Anterior cingulate cortex (tissue), 58 donors: ENCODE results near the gene FAM227A.
"Not testable (repeated sequence)": the region's sequence is repeated elsewhere in the genome, so short reads cannot be mapped to it uniquely, and the experiment has no call there.

ENCODE experiments used
- DNase-seq, 58 donors: peaks; one replicate each; lab custom pipeline; 2025; lab: John Stamatoyannopoulos, UW

The FAM227A gene

DNA sequence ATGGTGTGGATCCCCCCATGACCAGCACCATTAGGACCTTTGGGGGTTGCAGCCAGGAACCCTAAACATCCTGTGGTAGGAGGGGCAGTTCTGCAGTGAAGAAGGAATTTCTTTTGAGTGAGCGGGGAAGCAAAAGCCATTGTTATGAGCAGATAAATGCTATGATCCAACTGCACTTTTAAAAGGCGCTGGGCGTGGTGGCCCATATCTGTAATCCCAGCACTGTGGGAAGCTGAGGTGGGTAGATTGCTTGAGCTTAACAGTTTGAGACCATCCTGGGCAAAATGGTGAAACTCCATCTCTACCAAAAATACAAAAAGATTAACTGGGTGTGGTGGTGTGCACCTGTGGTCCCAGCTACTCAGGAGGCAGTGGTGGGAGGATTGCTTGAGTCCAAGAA, 19.6 kb upstream of the FAM227A start:
- no peak for DNase-seq

DNA sequence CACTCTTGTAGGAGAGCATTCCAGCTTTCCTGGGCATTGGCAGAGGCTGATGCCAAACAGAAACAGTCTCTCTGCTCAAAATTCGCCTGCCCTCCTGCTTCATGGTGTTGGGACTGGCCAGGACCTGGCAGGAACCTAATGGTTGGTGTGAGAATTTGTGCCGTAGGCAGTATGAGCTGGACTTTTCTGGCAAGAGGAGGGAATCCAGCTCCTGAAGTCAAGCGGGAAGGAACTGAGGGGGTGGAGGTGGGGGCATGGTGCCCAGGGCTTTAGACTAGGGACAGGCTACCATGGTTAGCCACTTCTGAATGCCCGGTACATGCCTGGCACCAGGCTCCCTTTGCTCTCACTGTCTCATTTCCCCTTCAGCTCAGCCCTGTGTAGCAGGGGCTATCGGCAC, 18.7 kb upstream of the FAM227A start:
- DNase-seq = peak in 38 of 58 donors; percentile 11 to 67 (median 31)

DNA sequence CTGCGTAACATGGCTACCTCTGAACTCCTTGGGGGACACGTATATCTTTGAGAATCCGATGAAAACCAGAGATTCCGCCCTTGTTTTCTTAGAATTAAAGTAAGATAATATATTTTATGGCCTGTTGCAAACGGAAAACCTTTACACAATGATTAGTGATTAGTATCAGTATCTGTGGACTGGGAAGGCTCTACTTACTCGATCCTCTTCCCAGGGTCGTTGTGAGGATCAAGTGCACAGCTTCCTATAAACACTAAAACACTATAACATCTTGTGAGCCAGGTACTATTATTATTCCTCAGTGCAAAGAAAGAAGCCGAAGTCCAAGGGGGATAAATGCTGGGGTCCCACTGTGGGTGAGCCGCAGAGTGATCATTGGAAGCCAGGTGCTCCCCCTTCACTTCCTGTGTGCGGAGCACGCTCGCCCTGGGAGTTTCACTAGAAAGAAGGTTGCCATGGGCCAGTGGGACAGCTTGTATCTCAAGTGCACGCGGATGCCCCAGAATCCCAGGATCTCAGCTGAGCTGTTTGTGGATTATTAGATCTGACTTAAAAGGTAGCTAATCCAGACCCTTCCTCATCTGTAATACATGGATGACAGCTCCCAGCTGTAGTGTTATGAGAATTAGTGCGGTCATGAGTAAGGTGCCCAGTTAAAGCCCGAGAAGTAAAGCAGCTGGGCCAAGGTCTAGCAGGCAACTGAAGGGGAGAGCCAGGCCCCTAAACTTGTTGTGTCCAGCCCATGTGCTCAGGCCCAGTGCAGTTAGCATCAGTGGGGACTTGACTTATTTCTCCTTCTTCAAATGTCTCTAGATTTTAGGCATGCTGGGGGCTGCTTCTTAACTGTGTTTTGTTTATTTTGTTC, 1.1 kb upstream of the FAM227A start:
- peak in 1 of 58 donors; percentile 11 for DNase-seq

DNA sequence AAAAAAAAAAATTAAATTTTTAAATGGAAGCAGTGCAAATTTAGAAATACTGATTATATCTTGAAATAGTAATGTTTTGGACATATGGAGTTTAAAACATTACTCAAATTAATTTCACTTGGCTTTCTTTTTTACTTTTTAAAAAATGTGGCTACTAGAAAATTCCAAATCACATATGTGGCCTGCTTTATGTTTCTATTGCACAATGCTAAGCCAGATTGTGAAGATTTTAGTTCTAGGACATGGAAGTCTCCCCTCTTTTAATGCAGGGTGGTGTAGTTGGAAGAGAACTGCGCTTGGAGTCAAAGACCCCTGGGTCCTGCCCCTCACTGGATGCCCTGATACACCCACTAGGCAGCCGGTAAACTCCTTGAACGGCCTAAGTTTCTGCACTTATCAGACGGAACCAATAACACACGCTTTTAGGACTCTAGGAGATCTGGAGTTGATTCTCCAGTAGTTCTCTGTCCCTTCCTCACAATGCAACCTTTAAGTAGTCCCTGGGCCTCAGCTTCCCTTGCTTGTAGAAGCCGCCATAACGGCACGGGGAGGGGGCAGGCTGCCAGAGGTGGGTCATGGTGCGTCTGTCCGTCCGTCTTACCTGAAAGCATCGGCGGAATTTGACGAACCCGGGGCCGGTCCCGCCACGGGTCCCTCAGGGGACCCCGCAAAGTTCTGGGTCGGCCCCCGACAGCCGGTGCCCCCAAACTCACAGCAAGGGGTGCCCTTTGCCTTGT, 505 bp downstream of the FAM227A start:
- peak in 6 of 58 donors; percentile 28 to 68 (median 56) for DNase-seq

DNA sequence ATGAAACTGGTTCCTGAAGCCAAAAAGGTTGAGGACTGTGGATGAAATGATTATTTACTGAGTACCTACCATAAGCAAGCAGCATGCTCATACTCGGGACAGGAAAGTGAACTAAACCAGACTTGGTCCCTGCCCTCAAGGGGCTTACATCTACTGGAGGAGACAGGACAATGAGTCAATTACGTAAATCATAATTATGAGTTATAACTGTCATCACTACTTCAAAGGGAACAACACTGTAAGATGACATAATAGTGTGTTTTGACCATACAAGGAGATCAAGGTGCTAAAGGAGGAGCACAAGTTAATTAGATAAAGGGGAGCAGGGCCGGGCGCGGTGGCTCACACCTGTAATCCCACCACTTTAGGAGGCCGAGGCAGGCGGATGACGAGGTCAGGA, 2.5 kb downstream of the FAM227A start:
- no peak for DNase-seq

DNA sequence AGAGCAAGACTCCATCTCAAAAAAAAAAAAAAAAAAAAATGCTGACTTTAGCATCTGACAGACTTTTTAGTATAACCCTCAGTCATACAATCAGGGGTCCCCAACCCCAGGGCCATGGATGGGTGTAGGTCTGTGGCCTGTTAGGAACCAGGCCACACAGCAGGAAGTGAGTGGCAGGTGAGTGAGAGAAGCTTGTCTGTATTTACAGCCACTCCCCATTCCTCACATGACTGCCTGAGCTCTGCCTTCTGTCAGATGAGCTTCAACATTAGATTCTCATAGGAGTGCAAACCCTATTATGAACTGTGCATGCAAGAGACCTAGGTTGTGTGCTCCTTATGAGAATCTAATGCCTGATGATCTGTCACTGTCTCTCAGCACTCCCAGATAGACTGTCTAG, 3.3 kb downstream of the FAM227A start:
- DNase-seq = no peak

DNA sequence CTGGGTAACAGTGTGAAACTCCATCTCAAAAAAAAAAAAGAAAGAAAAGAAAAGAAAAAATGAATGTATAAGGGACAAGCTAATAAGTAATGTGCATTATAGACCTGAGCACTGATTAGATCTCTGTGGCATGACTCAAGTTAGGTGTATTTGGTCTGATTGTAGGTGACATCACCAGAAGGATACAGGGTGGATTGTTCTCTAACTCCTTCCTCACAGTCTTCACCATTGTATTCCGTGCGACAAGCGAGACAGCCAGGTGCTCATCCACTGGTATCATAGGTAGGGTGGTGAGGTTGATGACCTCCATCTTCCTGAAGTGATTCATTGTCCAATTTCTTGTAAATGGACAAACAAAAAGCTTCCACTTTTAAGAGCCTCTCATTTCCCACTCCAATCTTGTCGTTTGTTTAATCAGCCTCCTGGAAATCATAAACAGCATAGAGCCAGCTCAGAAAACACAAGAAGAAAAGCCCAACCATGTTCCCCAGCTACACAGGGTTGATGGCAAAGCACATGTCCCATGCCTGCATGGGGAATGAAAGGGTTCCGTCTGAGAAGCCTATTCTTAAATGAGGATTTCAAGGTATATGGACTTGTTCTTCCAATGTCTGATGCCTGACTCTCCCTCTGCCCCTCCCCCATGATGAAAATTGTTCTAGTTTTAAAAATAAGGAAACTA, 6.2 kb downstream of the FAM227A start:
- no peak for DNase-seq

DNA sequence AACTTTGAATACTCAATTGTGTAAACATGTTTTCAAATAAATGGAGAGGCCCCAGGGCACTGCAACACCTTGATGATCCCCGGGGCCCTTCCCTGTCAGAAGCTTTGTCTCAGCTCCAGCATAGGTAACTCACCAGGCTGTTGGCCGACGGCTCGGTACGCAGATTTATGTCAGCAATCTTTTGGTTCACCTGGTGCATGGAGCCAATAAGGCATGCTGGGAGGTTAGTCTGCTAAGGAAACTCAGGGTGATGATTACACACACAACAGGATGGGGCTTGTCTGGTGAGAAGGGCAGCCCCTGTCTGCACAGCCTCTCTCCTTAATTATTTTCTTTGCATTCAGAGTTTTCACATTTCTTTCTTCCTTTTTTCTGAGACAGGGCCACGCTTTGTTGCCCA, 10.8 kb downstream of the FAM227A start:
- no peak for DNase-seq

DNA sequence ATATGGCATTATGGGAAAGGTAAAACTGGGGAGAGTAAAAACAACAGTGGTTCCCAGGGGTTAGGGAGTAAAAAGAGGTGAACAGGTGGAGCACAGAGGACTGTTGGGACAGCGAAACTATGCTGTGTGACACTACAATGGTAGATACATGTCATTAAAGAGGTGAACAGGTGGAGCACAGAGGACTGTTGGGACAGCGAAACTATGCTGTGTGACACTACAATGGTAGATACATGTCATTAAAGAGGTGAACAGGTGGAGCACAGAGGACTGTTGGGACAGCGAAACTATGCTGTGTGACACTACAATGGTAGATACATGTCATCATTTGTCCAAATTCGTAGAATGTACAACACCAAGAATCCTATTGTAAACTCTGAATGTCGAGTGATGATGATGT, 11.9 kb downstream of the FAM227A start:
- DNase-seq = not testable (repeated sequence)

DNA sequence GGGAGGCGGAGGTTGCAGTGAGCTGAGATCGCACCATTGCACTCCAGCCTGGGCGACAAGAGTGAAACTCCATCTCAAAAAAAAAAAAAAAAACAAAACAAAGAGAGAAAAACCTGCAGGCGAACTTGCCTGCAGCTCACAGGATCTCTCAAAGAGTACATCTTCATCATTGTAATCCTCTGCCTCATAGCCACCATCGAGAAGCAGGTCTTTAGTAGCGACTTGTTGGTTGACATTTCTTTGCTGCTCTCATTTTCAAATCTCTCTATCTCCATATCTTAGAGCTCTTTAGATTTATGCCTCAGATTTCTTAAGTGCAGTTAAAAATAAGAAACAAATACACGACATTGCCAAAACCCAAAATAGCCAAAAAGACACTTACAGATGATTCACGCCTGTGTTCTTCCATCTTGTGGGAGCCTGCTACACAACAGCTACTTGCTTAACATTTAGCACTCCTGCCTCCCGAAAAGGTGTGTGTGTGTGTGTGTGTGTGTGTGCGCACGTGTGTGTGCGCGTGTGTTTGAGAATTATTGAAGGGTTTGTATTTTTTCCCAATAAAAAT, 14.6 kb downstream of the FAM227A start:
- peak in 2 of 58 donors; percentile 10 to 15 for DNase-seq

DNA sequence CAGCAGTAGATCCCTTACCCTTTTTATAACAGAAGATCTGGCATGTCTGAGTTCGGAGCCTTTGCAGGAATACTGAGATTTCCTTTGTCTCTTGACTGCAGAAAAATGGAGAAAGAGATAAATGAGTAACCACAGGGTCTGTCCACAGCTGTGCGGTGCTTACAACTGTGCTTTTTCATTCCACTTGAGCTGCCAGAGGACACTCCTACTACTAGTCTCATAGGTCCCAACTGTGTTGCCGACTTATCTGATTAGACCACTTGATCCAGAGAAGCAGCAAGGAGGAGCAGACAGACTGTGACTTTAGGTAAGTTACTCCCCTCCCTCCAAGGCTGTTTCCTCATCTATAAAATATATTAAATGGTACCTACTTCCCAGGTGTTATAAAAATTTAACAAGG, 17.5 kb downstream of the FAM227A start:
- no peak for DNase-seq

DNA sequence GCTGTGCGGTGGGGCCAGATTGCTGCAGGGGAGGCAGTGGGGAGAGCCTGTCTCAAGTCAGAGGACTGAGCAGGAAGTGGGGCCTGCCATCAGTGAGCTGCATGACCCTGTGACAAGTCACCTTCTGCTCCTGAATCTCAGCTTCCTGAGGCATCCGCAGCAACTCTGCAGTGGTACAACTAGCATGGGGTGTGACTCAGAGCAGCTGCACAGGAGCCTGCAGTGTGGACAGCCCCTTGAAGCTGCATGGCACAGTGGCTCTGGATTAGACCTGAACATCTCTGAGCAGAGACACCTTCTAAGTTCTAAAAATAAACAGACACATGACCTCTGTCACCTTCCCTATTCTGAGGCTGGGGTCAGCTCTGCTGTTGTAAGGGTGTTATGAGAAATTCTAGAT, 18.0 kb downstream of the FAM227A start:
- DNase-seq = no peak

DNA sequence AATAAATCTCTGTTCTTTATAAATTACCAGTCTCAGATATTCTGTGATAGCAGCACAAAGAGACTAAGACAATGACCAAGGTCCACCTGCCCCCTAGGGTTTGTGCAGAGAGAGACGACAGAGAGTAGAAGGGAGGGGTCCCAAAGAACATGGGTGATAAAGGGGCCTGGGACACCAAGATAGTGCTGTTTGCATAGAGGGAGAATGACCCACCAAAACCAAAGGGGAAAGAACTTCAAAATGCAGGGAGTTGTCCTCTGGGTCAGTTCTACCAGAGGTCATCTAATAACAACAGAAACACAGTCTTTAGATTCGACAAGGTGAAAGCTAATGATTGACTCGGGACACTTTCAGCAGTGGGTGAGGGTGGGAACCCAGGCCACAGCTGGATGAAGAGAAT, 23.7 kb downstream of the FAM227A start:
- no peak for DNase-seq

DNA sequence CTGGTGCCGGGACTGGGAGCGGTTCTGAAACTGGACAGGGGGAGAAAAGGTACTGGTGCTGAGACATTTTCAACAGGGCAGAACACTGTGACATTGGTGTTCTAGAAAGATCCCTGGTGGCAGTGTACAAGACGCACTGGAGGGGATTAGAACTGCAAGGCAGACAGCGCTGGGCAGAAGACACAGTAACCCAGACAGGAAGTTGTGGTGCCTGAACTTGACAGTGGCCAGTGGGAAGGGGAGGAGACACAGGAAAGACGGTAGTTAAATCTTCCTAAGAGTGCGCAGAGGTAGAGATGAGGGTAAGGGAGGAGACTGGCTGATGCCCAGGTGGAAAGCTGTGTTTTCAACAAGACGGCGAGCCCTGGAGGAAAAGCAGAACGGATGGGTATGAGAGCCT, 24.5 kb downstream of the FAM227A start:
- no peak for DNase-seq

DNA sequence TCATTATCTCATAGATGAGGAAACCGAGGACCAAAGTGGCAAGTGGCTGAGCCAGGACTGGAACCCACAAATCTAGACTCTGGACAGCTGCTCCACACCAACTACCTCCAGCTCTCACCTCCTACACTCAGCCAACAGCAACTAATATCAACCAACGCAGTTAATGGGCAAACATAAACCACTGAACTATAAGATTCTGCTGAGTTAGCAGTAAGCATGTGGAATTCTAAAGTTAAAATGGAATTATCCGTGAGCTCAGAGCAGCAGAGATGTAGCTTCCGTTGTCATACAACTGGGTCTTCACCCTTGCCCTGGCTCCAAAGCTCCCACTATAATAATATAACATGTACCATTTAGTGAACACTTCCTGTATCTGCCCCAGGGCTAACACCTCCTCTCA, 27.1 kb downstream of the FAM227A start:
- no peak for DNase-seq

DNA sequence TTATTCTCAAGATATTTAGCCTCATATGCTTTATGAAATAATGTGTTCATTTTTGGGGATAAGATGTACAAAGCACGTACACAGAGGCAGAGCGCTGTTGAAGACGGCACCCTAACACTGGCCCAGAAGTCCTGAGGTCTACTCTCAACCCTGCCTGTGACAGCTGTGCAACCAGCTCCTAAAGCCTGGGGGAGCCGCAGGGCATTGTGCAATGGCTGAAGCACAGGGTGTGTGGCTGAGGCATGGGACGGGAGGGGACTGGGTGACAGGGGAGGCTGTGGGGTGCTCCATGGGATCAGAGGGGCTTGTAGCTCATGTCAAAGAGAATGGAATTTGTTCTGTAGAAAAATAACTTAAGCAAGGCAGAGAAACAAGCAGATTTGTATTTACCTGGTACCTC, 27.7 kb downstream of the FAM227A start:
- DNase-seq = no peak

DNA sequence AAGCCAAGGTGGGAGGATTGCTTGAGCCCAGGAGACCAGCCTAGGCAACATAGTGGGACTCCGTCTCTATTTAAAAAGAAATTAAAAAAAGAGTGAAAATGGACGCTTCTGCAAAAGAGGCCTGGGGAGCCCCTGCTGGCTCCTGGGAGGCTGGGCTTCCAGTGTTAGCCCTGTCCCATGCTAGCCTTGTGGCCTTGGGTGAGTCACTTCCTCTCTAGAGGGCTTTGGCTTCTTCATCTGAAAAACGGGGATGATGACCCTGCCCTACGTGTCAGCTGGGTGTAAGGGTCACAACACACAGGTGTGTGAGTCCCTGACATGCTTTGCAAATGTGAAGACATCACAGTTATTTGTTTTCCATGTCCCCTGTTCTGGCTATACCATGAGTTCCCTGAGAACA, 32.8 kb downstream of the FAM227A start:
- no peak for DNase-seq

DNA sequence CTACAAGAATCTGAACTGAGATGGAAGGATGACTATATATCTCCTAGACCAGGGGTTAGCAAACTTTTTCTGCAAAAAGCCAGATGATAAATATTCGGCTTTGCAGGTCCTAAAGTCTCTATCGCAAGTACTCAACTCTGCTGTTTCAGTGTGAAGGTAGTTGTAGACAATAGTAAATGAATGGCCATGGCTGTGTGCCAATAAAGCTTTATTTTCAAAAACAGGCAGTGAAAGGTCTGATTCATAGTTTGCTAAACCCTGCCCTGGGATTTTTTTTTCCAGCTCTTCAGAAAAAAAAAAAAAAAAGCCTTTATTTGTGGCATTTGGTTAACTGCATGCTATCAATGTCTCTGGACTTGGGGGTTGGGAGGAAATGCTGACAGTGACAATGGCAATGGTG, 37.5 kb downstream of the FAM227A start:
- no peak for DNase-seq

DNA sequence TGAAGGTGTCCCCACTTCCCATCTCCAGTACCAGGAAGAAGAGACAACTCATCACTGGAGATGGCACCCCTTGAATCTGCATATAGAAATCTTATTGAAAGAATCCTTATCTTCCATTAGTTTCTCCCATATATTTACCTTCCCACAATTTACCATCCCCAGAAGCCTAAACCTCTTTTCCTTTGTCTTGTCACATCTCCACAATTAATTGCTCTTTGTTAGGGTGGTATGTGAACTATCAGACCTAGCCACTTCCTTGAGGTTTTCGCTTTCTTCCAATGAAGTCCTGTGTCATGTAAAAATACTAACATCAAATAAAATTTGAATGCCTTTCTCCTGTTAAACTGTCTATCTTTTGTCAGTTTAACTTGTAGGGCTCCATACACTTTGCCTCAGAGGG, 37.9 kb downstream of the FAM227A start:
- DNase-seq = no peak

DNA sequence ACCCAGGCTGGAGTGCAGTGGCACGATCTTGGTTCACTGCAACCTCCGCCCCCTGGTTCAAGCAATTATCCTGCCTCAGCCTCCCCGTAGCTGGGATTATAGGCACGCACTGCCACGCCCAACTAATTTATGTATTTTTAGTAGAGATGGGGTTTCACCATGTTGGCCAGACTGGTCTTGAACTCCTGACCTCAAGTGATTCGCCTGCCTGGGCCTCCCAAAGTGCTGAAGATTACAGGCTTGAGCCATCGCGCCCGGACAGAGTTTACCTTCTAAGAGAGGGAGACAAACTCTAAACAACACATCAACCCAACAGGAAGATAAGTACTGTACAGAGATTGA, 41.2 kb downstream of the FAM227A start:
- not testable (repeated sequence) for DNase-seq
